Smooth muscle cell (in vitro differentiated cells): ENCODE measurements around the gene CDH3. TPM values are rescaled to one million over a fixed set of nuclear protein-coding genes. Genes with fewer than 3 reads are reported as not detected.

Experiments
- polyA plus RNA-seq: library from polyadenylated mRNA; unstranded; fragments of >200 nt; fragmentation: Nextera tagmentation; extraction: Ambion mirVana; gene quantifications from 2 replicates; pipeline ENCODE4 v1.2.1, GENCODE V29; 2016
- small RNA-seq: library from RNA; depleted of rRNA; stranded (forward); fragments of <200 nt; gene quantifications from one replicate; pipeline ENCODE3, GENCODE V24; 2014
- total RNA-seq: library from RNA; depleted of rRNA; stranded (reverse); fragments of >200 nt; gene quantifications from 2 replicates; pipeline ENCODE4 v1.2.3, GENCODE V29; 2014

The CDH3 gene
- total and polyA plus RNA-seq, 2 experiments from 2014 or later = 18.9 to 78.2 TPM

Small RNAs within 50 kb of the gene (small RNA-seq; reads per million reads assigned to genes)
- gene HSPE1P5 (not detected), gene RF01233 (not detected), gene RNA5SP429 (not detected)

Other genes starting within 250 kb of the CDH3 start
- gene SMPD3, start 196.8 kb upstream of the CDH3 start, total RNA-seq = 0.13 and 0.63 TPM in 2 replicates
- 0.73 and 3.1 TPM in 2 replicates for gene SMPD3, start 196.8 kb upstream of the CDH3 start, polyA plus RNA-seq
- 35.1 and 35.5 TPM in 2 replicates for gene ZFP90, start 106.0 kb upstream of the CDH3 start, total RNA-seq
- 14.2 and 14.9 TPM in 2 replicates for gene ZFP90, start 106.0 kb upstream of the CDH3 start, polyA plus RNA-seq
- 44.3 and 45.8 TPM in 2 replicates for gene CDH1, start 92.0 kb downstream of the CDH3 start, total RNA-seq
- gene CDH1, start 92.0 kb downstream of the CDH3 start, polyA plus RNA-seq = 4.7 and 28.0 TPM in 2 replicates
- 4.5 and 11.2 TPM in 2 replicates for gene TANGO6, start 198.2 kb downstream of the CDH3 start, total RNA-seq
- gene TANGO6, start 198.2 kb downstream of the CDH3 start, polyA plus RNA-seq = 2.7 and 5.2 TPM in 2 replicates